LNCAP (cell line): ENCODE data around the gene GAREM2.
A peak's percentile ranks its signal among the peaks of the same experiment; 100 is the strongest.

Experiments
- TF ChIP-seq, protein P1 (sequence below): fragments of 450-650 bp; IDR thresholded peaks from 2 replicates; pipeline ENCODE4 v1.5.1; 2017; ENCODE audit warnings: mild to moderate bottlenecking

The GAREM2 gene

DNA sequence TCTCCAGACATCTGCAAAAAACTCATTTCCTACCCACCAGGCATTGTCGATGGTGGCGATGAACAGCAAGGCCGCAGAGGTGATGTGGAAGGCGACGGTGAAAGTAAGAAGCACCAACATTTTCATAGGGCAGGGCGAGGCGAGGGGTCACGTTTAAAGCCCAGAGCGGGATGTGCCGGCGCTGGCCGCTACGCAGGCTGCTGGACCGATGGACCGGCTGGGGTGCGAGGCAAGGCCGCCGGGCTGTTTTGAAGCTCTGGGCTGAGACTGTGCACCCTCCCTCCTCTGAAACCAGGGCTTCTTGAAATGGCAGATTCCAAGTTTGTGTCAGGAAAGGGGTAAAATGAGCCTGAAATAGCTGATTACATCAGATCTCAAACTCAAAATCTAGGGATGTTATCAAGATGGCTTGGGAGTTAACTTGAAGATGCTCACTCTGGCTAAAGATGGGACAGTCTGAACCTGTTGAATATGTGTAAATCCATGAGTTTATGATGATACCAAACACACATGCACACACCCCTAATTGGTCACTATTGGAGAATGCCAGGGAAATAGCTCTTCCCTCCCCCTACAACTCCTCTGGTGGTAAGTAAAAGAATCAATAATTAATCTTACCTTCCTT is 31.6 kb upstream of the GAREM2 start:
- TF ChIP-seq, protein P1, sequence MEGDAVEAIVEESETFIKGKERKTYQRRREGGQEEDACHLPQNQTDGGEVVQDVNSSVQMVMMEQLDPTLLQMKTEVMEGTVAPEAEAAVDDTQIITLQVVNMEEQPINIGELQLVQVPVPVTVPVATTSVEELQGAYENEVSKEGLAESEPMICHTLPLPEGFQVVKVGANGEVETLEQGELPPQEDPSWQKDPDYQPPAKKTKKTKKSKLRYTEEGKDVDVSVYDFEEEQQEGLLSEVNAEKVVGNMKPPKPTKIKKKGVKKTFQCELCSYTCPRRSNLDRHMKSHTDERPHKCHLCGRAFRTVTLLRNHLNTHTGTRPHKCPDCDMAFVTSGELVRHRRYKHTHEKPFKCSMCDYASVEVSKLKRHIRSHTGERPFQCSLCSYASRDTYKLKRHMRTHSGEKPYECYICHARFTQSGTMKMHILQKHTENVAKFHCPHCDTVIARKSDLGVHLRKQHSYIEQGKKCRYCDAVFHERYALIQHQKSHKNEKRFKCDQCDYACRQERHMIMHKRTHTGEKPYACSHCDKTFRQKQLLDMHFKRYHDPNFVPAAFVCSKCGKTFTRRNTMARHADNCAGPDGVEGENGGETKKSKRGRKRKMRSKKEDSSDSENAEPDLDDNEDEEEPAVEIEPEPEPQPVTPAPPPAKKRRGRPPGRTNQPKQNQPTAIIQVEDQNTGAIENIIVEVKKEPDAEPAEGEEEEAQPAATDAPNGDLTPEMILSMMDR, result no peak

DNA sequence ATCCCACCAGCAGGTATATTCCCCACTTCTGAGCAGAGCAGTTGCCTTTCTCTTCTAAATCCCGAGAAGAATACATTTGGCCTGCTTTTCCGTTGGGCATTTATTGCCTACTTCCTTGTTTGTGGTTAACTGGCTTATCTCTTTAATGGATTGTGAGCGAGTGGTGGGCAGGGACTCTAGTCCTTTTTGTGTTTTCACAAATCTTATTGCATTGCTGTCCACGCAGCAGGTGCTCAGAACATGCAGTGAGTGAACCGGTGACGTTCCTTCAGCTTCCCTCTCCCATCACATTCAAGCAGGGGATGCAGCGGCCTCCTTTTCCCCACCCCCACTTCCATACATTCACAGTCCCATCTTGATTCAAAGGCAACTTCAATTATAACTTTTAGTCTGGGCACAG is 28.9 kb upstream of the GAREM2 start:
- TF ChIP-seq, protein P1, result no peak

DNA sequence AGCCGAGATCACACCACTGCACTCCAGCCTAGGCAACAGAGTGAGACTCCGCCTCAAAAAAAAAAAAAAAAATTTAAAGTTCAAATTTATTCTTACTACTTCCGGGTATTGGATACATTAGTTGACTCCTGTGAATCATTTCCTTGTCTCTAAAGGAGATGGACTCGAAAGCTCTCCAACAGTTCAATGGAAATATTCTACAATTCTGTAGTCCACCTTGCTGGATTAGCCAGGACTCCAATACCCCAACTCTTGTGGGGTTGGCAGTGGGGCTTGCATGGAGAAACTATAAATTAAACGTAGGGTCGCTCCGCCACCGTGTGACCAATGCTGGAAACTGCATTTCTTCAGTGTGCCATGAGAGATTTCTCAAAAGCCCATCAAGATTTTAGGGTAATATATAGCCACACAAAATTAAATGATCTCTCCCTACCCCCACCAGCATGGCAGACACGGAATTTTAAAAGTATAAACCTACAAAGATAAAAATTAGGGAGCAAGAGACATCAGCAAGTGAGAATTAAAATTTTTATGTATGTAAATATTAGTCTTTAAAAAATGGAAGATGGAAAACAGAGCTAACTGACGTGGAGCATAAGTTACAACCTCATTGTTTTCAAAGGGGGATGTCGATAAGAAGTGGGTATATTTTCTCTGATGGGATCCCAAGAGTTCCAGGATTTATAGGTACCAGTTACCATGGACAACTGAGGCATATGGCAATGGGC is 27.8 kb upstream of the GAREM2 start:
- TF ChIP-seq, protein P1, result peak; percentile 73

DNA sequence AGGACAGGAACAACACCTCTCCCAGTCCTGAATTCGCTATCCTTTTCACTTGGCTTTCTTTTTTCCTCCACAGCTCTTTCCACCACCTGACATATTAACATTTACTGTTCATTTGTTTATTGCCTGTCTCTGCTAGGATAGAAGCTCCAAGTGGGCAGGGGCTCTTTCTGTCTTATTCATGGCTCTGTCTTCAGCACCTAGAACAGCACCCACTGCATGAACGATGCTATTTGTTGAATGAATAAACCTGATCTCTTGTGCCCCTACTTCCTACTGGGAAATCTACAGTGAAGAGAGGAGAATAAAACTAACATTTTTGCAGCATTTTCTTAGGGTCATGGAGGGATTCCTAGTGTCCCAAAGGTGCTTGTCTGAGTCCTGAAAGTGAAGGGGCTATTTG is 24.4 kb upstream of the GAREM2 start:
- TF ChIP-seq, protein P1, result no peak

DNA sequence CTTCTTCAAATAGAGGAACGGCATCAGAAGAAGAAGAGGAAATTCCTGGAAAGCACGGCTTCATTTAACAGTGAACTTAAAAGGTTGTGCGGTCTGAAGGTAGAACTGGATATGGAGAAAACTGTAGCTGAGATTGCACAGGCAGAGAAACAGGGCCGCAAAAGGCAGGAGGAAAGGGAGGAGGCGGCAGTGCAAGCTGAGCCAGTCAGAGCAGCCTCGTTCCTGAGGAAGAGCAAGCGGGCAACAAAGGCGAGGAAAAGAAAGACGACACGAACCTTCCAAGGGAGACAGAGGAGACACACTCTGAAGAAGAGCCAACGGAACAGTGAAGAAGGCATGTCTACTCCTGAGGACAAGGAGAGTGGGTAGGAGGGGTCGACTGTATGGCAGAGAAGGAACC is 22.6 kb upstream of the GAREM2 start:
- TF ChIP-seq, protein P1, result no peak

DNA sequence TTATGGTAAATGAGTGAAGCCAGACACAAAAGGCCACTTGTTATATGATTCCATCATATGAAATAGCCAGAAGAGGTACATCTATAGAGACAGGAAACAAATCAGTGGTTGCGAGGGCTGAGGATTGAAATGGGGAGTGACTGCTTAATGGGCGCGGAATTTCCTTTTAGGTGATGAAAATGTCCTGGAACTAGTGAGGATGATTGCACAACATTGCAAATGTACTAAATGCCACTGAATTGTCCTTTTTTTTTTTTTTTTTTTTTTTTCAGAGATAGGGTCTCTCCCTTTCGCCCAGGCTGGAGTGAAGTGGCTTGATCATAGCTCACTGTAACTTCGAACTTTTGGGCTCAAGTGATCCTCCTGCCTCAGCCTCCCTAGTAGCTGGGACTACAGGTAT is 15.3 kb upstream of the GAREM2 start:
- TF ChIP-seq, protein P1, result no peak

DNA sequence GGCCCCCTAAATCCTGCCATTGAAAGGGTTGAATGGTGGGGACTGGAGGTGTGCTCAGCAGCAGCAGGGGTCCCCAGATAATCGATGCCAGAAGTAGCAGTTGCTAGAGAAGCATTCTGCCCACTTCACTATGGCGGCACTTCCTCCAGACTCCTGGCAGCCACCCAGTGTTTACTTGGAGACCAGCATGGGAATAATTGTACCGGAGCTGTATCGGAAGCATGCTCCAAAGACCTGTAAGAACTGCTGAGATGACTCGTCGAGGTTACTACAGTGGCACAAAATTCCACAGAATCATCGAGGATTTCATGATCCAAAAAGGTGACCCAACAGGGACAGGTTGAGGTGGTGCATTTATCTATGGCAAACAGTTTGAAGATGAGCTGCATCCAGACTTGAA is 11.0 kb upstream of the GAREM2 start:
- TF ChIP-seq, protein P1, result no peak
